ENCODE measurements around the gene PLEKHA6.

Gene PLEKHA6

DNA sequence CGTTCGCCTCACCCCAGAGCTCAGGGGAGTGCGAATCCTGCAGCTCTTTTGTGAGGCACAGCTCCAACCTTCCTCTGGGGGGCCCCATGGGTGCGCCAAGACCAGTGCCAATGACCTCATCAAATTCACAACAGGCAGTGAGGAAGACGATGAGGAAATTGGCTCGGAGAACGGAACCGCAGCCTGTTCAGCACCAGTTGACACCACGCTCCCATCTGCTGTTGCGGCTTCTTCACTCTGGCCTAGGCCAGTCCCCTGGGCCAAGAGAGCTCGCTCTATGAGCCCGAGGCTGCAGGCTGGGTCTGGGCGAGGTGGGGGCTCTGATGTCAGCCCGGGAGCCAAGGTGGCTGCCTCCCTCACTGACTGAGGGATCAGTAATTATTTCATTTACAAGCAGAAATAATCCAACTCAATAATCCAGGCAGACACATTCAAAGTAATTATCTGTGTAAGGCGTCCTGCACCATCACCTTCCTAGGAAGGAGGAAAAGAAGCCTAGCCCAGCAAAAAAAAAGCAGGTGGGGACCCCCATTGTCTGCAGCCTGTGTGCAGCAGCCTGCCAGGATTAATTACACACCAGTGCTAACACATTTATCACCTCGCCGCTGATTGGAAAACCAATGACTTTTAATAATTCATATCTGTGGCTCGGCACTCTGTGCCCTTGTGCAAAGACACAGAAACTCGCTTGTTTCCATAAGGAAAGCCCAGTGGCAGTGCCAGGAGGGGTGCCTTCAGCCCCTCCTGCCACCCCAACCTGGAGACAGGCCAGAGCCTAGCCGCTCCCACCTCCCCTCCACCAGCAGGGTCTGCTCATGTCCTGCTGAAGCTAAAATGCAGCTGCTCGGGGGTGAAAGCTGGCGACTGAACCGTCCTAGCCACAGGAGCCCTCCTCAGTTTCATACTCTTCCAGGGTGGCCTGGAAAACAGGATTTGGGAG lies 1.9 kb downstream of the PLEKHA6 start:
- DNase-seq (ENCODE audit: low read depth), result no peak

DNA sequence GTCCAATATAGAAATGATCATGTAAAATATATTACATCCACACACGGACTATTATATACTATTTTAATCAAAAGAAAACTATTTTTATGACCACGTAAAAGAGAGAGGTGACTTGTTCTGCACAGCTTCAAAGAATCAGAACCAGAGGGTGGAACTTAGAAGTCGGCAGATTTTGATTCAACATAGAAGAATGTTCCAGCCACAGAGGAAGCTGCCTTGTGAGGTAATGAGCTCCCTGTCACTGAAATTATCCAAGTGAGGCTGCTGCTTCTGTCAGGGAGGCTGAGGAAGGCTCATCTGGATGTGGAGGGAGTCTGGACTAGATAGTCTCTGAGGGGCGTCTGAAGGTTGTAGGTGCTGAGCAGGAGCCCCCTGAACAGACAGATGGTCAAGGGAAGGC lies 2.7 kb downstream of the PLEKHA6 start:
- DNase-seq (ENCODE audit: low read depth), result no peak

DNA sequence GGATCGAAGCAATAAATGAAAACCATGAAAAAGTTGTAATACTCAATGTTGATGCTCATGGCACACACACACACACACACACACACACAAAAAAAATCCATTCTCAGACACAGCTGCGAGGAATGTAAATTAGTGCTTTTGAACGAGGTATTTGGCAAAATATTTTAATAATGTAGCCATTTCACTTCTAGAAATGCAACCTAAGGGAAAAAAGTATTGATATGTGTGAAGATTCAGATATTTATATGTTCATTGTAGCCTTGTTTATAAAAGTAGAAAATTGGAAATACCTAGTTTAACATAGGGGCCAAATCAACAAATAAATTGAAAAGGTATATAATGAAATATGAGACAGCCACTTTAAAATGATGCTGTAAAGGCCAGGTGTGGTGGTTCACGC lies 3.8 kb downstream of the PLEKHA6 start:
- DNase-seq (ENCODE audit: low read depth), result no peak

DNA sequence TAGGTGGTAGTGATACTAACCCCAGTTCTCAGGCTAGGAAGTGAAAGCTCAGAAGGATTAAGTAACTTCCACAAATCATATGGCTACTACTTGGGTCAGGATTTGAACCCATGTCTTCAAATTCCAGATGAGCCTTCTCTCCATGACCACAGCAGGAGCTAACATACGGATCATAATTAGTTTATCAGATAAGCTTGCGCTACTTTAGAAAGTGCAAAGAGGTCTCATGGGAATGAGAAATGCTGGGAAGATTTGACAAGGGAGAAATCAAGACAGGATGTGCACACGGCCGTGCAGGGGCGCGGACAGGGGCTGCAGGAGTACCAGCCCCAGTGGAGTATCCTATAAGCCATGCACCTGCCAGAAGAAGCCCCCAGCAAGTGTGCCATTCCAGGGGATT lies 5.2 kb downstream of the PLEKHA6 start:
- no peak for DNase-seq (ENCODE audit: low read depth)

DNA sequence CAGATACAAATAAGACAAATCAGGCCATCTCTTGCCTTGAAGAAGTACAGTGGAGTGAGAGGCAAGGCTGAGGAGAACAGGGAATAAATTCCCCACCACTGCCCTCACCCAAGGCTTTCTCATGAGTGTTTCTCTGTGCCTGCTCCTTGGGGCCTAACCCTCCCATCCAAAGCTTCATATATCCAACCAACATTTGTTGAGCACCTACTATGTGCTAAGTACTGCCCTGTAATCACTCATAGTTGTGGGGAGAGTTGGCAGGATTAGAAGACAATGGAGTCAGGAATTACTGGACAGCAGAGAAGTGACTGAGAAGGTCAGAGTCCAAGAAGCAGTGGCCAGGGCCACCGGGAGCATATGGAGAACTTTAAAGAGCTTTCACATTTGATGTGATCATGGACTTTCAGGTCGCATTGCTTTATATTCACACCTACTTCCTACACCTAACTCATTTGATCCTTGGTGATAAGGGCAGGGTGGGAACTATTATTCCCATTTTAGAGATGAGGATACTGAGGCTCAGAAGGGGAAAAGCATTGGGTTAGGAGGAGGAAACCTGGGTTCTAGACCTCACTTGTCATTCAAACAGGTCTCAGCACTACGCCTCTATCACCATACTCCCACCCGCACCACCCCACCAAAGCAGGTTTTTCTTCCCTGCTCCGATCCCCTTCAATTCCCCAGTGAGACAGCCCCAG lies 6.4 kb downstream of the PLEKHA6 start:
- no peak for DNase-seq (ENCODE audit: low read depth)

DNA sequence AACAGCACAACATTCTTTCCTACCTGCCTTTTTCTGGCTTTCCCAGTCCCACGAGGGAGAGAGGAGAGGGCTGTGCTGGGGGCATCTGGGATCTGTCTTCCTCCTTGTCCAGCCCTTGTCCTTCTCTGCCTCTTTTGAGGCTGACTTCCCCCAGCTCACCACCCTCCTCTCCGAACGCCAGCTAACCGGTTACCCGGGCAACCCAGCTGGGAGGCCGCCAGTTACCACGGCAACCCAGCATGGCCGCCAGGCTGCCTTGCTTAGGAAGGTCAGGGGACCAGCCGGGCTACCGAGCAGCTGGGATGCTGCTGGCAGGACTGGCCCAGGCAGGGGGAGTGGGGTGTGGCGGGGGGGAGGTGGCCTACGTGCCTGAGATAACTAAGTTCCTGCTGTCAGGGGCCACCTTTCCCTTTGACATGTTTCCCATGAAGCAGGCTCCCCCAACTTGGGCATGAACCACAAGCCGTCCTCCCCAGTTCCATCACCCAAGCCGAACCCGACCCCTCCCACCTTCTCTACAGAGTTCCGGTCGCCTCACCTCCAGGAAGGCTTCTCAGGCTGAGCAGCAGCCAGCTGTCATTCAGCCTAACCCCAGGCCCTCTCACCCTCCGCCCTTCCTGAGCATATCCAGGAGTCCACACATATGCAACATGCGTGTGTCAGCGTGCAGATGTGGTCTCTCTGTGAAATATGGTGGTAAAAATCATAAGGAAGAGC lies 8.7 kb downstream of the PLEKHA6 start:
- peak; percentile 41 for DNase-seq (ENCODE audit: low read depth)

DNA sequence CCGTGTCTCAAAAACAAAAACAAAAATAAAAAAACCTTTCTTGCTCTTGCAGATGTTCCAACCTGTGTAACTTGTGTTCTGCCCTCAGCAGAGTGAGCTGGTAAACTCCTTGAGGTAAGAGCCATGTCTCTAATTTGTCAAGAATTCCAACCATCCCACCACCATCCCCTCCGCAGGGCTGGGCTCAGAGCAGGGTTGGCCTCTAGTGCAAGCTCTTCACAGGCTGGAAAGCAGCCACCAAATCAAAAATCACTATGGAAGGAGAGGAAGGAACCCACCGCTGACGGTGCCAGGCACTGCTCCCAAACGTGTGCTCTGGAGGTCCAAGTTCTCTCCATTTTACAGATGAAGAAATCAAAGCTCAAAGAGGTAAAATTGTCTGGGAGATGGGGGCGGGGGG lies 9.4 kb downstream of the PLEKHA6 start:
- DNase-seq (ENCODE audit: low read depth), result no peak

DNA sequence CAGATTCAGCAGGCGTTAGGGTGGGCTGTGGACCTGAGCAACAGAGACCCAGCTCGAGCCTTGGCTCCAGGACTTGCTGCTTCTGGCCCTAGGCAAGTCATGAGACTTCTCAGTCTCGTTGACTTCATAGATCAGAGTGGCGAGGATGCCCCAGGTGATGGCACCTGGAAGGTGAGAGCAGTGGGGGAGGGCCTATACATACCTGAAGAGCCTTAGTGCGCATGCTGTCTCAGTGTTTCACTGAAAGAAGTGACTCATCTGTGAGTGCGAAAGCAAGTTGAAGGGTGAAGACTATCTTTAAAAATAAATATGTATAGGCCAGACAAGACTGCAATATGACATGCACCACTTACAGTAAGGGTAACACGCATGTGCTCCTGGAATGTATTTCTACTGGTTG lies 10.1 kb downstream of the PLEKHA6 start:
- no peak for DNase-seq (ENCODE audit: low read depth)

DNA sequence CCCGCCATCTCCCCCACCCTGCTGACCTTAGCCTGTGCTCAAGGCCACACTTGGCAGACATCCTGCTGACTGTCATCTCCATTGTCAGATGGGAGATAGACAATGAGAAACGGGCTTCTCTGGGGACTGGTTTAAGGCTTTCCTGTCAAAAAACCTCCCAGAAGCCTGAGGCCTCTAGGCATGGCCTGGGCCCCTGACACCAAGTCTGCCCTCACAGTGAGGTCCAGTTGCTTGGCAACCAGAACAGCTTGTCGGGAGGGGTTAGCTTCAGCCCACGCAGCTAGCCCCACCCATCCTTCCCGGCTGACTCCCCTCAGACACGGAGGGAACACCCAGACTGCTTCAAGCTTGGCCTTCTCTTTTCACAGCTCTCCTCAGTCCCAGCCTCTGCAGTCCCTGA lies 11.0 kb downstream of the PLEKHA6 start:
- DNase-seq (ENCODE audit: low read depth), result no peak

DNA sequence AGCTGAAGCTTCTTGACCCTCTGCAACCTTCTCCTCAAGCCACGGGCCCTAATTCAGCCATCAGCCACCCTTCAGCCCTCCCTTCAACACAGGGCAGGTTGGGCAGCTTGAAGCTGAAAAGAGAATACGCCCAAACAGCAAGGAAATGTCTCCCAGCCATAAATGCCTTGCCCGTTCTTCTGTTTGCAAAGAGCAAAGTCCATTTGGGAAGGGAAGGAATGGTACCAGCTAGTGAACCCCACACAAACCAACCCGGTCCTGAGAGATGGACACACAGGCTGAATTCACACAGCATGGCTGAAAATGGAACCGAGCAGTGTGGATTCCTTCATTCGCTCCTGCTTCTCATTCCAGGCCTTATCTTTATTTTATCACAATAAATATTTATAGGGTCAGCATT lies 11.5 kb downstream of the PLEKHA6 start:
- DNase-seq (ENCODE audit: low read depth), result no peak

DNA sequence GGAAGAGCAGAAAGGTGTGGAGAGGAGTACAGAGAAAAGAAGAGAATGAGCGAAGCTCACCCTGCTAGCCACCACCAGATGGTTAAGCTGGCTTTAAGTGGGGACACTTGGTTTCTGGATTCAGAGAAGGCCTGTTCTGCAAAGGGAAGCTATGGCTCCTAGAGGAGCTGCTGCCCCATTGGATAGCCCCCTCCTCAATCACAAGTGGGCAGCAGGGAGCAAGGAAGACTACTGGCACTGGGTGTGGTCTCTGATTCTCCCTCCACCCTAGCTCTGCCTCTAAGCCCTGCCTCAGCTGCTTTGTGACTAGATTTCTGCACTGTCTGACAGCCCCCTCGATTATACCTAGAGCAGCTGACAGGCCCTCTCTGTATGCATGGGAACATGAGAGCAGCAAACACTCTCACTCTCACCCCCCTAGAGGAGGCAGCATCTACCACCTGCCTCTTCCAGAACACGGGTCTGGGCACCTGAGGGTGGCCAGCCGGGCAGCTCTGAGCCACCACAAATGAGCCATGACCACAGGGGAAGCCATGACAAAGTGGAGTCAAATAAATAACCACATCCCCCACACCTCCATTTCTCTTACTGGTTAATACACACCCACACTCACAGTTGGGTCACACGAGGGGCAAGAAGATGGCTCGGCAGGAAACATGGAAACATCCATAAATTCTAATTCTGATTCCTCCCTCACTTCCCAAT lies 13.6 kb downstream of the PLEKHA6 start:
- DNase-seq (ENCODE audit: low read depth), result no peak

DNA sequence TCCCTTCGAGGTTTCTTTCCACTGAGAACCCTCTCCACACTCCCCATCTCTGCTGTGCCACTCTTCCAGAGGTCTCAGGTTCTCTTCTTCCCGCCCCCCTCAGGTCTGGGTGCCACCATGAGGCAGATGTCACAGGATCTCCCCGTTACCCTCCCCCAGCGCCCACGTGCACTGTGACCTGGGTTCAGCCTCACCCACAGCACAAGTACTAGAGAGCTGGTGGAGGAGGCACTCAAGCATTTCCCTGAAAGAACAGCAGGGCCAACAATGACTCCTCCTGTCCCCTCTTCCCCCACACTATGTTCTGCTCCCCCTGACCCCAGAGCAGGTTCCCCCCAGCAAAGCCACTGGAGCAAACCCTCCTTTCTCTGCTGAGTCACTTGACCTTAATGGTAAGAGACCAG lies 14.3 kb downstream of the PLEKHA6 start:
- no peak for DNase-seq (ENCODE audit: low read depth)

DNA sequence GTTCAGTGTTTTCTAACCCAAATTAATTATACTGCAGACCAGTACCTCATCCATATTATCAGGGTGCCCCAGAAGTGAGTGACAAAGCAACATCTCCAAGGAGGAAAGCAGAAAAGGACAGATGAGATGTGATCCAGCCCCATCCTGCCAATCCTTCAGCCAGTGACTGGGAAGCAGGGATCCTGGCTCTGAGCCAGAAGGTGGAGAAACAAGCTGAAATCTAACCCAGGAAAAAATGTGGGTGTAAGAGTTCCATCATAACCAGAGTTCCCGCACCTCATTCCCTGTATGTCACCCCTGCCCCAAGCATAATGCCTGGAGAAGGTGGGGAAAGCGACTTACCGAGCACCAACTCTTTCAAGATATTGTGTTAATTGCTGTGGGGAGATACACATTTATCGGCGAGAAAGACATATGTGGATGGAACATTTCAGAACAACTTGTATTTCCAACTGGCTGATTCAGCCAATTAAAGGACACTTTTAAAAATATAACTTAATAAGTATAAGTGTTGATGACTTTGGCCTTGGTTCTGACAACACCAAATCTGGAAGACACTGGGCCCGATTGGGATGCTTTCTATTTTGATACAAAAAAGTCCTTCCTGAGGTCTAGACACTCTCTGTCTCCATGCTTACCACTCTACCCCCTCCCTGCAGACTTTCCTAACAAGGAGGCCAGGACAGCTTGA lies 14.9 kb downstream of the PLEKHA6 start:
- DNase-seq (ENCODE audit: low read depth), result no peak

DNA sequence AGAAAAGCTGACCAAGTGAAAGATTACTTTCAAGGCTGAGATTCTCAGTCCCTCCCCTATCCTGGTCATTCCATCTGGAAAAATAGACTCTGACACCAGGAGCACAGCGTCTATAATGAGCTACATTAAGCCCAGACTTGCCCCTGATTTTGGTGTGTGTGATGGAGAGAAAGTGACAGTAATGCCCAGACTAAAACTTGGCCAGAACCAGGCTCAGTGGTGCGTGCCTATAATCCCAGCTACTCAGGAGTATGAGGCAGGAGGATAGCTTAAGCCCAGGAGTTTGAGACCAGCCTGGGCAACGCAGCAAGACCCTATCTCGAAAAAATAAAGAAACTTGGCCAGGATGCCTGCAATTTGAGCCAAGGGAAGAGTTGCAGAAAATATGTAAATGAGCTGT lies 15.9 kb downstream of the PLEKHA6 start:
- DNase-seq (ENCODE audit: low read depth), result no peak

DNA sequence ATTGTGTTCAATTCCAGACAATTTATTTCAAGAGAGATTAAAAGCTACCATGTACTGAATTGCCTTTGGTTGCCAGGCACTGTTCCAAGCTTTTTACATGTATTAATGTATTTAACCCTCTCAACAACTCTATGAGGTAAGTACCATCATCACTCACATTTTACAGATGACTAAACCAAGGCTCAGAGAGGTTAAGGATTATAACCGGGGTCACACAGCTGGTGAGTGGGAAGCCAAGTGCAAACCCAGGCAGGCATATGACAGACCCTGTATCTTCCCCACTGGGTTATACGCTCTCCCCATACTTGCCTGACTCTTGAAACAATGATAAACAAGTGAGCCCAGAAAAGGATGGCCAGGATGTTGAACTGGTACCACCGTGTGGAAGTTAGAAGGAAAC lies 16.5 kb downstream of the PLEKHA6 start:
- DNase-seq (ENCODE audit: low read depth), result no peak

DNA sequence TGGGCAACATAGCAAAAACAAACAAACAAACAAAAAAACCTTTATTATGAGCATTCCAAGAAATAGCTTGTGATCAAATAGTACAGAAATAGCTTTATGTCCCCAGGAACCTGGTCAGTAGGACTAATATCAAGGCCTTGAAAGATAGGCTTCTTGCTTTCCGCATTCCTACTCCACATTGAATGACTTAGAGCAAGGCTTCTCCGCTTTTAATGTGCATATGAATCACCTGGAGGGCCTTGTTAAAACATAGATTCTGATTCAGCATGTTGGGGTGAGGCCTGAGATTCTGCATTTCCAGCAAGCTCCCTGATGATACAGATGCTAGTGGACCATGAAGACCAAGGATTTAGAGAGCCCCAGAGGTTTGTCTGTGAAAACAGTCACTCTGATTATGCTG lies 17.4 kb downstream of the PLEKHA6 start:
- DNase-seq (ENCODE audit: low read depth), result no peak

DNA sequence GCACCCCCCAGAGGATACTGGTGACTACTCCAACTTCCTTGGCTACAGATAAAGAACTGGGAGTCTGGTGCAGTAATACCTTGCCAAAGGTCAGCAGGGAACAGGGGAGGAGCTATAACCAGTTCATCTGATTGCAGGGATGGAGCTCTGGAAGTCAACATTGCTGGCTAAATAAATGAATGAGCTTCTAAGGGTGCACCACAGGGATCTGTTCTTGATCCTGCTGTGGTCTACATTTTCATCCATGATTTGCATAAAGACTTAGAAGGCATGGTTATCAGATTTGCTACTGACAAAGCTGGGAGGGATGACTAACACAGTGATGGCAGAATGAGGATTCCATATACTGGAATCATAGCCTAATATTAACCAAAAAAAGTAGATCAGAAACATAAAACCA lies 18.3 kb downstream of the PLEKHA6 start:
- no peak for DNase-seq (ENCODE audit: low read depth)

DNA sequence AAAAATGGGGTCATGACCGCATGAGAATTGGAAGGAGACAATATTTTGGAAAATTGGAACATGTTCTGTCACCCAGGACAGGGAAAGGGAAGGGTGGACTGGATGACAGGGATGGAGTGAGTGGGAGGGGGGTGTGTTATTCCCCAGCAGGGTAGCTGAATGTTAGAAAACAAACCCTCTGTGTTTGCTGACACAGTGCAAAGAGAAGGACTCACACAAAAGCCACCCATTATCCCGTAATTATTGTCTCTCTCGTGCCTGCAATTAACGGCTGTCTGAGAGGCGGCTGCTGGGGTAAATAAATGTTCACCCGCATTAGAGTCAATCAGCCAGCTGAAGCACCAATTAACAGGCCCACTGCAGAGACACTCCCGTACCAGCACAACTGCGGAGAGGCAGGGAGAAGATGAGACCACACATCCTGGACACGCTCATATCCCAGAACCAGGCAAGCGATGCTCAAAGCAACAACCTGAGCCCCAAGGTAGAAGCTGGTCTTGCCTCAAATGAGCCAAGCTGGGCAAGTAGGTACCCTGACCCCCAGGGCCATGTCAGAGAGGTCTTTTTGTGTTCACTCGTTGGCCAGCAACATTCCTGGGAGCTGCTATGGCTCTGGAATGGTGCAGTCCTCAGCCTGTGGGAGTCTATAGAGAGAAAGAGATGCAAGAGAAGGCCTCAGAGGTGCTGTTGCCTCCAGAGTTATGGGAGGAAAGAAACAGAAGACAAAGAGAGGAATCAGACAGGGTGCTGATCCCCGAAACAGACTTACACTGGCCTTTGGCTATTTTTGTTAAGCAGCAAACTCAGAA lies 19.4 kb downstream of the PLEKHA6 start:
- no peak for DNase-seq (ENCODE audit: low read depth)

DNA sequence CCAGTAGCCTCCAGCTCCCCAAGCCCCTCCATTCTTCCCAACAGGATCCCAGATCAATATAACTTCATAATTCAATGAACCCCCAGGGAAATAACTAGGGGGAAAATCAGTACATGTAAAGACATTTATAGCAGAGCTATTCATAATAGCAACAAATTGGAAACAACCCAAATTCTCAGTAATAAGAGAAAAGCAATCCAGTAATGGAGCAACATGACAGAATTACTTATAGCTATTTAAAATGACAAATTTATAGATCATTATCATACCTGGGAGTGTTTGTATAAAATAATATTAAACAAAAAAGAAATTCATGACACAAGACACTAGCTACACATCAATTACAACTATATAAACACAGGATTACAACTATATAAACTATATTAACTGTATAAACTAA lies 20.2 kb downstream of the PLEKHA6 start:
- no peak for DNase-seq (ENCODE audit: low read depth)

DNA sequence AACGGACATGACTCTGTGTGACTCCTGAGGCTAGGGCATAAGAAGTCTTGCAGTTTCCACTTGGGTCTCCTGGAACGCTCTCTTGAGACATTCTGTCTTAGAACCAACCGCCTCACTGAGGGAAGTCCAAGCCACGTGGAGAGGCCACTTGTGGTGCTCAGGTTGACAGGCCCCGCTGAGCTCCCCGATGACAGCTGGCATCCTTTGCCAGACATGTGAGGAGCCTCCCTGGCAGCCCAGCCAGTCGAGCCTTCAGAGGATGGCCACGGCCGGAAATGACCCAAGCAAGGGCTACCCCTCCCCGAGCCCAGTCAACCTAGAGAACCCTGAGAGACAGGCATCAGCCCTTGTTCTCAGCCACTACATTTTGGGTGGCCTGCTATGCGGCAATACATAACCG lies 20.7 kb downstream of the PLEKHA6 start:
- no peak for DNase-seq (ENCODE audit: low read depth)

DNA sequence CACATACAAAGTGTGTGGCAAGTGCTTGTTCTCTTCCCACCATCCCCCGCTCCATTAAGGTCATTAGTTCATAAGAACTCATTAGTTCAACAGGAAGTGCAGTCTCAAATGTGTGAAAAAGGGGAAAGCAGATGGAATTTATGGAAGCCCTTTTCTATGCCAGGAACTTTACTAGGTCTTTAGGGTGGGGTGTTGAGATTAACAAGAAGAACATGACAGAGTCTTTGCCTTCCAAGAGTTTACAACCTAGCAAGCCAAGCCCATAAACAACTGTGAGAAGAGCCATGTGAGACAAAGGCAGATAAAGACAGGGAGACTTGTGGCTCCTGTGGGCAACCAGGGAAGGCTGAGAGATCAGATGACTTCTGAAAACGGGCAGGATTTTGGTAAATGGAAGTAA lies 21.4 kb downstream of the PLEKHA6 start:
- no peak for DNase-seq (ENCODE audit: low read depth)
